NT2/D1 (cell line): Measurements from ENCODE around the gene CNTN6.

Source experiments
- YY1 ChIP-seq: IDR thresholded peaks from 2 replicates; pipeline ENCODE4 v1.6.1; 2011; ENCODE audit not compliant: insufficient read length, insufficient read depth
- ZNF274 ChIP-seq: IDR thresholded peaks from 2 replicates; pipeline ENCODE4 v1.6.1; 2011; ENCODE audit warnings: mild to moderate bottlenecking, low read depth, low read length

DNA sequence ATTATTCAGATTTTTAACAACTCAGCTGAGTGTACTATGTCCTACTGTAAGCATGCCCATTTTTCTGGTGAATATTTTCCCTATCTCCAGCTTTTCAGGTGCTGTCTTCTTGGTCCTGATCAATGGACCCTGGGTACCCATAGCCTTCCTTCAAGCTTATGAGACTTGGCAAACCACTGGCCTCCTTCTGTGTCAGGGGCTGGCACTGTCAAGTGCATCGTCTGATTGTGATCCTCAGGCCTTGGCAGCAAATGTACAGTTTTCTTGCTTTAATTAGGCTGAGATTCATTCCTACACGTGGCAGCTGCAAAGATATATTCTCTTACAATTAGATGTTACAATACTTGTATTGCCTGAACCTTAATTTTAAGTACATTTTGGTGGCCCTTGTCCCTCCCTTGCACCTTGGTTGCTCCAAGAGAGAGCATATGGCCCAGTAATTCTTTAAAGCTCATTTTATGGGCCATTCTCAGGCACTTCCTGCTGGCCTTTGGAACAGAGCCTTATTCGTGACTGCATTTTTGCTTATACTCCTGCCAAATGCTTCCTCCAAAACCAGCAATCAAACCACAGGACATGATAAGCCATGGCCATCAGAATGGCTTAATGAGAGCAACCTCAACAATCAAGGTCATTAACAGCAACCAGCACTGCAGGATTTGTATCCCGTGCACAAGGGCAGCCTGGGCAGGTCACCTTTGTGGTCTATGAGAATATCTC, 179.9 kb downstream of the CNTN6 start:
- no peak for TF ChIP-seq YY1
- no peak for TF ChIP-seq ZNF274
